A673 (cell line): ENCODE results near the gene OGFOD2. TPM values are rescaled to one million over a fixed set of nuclear protein-coding genes. Genes with fewer than 3 reads are reported as not detected.

ENCODE experiments used
- BruUV-seq: library from RNA; stranded (reverse); fragments of 400-500 nt; replicated peaks from 2 replicates; lab custom pipeline; 2021; lab: Mats Ljungman, UMichigan
- CTCF ChIA-PET: fragments of 300-600 bp; sonication (Branson Sonifier 250); formaldehyde crosslinking; loops from one replicate; lab custom pipeline; 2022; ENCODE audit warnings: antibody characterized with exemption; lab: Charles Lee
- POLR2A ChIA-PET: fragments of 300-600 bp; sonication (Branson Sonifier 250); formaldehyde crosslinking; loops from one replicate; lab custom pipeline; 2022; ENCODE audit warnings: antibody characterized with exemption; ENCODE audit not compliant: low non-redundant PET; lab: Charles Lee
- DNase-seq: peaks from one replicate; pipeline ENCODE4 v3.0.0-alpha.2; 2015; ENCODE audit warnings: low spot score
- H3K27ac ChIP-seq: fragments of 200-600 bp; sonication (generic); 2 replicates; pipeline ENCODE4 v1.5.1; 2016; ENCODE audit warnings: mixed run types, low read depth, mild to moderate bottlenecking, mixed read lengths, antibody characterized with exemption, low read length; ENCODE audit not compliant: poor library complexity, severe bottlenecking
- H3K27me3 ChIP-seq: fragments of 200-600 bp; sonication (generic); replicated peaks from 2 replicates; pipeline ENCODE4 v1.6.1; 2017; ENCODE audit warnings: mixed run types, low read depth, mild to moderate bottlenecking, mixed read lengths, antibody characterized with exemption, low read length; ENCODE audit not compliant: insufficient read depth, poor library complexity
- H3K36me3 ChIP-seq: fragments of 200-600 bp; sonication (generic); 2 replicates; pipeline ENCODE4 v1.6.1; 2016; ENCODE audit warnings: mixed run types, mild to moderate bottlenecking, mixed read lengths, antibody characterized with exemption, low read length; ENCODE audit not compliant: insufficient read depth, poor library complexity, severe bottlenecking
- H3K4me1 ChIP-seq: fragments of 200-600 bp; sonication (generic); 2 replicates; pipeline ENCODE4 v1.6.1; 2017; ENCODE audit warnings: mixed run types, mild to moderate bottlenecking, mixed read lengths, antibody characterized with exemption, low read length; ENCODE audit not compliant: insufficient read depth, poor library complexity, severe bottlenecking
- H3K4me3 ChIP-seq: fragments of 200-600 bp; sonication (generic); 2 replicates; pipeline ENCODE4 v1.5.1; 2016; ENCODE audit warnings: low read depth, mixed run types, mild to moderate bottlenecking, mixed read lengths, low read length; ENCODE audit not compliant: poor library complexity, severe bottlenecking
- H3K9me3 ChIP-seq: fragments of 200-600 bp; sonication (generic); 2 replicates; pipeline ENCODE4 v1.6.1; 2016; ENCODE audit warnings: mixed run types, low read depth, mild to moderate bottlenecking, mixed read lengths, antibody characterized with exemption, low read length; ENCODE audit not compliant: poor library complexity, severe bottlenecking
- CTCF ChIP-seq: fragments of 300-800, 200-600 bp; sonication (generic); conservative IDR thresholded peaks from 2 replicates; pipeline ENCODE4 v1.5.1; 2017; ENCODE audit warnings: low read depth, mild to moderate bottlenecking, antibody characterized with exemption, low read length, moderate library complexity, mixed read lengths
- EZH2 ChIP-seq: fragments of 200-600 bp; sonication (generic); IDR thresholded peaks from 2 replicates; pipeline ENCODE4 v1.6.1; 2017; ENCODE audit warnings: borderline replicate concordance, low read depth, mild to moderate bottlenecking, mixed read lengths, antibody characterized with exemption, low read length; ENCODE audit not compliant: poor library complexity, severe bottlenecking
- intact Hi-C: fragments of 100-400 bp; cut with micrococcal nuclease; formaldehyde crosslinking; loops from one replicate; pipeline ENCODE4 v1.10.0; 2022; ENCODE audit not compliant: unreplicated experiment
- total RNA-seq: library from RNA; stranded (reverse); gene quantifications from 2 replicates; pipeline ENCODE4 v1.2.3, GENCODE V29; 2021

OGFOD2 gene
- total RNA-seq, 1 experiment from 2014 or later: 18.2 TPM

DNA sequence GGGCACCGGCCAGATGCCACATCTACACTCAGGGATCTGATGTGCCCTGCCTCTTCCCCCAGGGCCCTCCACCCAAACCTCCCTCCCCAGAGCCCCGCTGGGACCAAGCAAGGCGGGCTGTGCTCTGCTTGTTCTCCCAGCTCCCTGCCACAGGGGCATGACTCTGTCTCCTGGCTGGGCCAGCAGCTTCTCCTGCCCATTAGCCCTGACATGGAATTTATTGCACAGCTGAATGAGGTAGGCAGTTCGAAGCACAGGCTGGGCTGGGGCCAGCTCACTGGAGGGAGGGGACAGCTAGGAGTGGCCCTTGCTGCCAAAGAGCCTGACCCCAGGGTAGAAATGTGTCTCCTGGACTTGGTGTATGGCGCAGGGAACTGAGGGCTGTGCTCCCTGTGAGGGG lies 47.8 kb downstream of the OGFOD2 start:
- Histone ChIP-seq H3K27ac (no peak overlapping the region), H3K27me3 (no peaks in the 10 kb centered on the region), H3K36me3 (no peaks in the 10 kb centered on the region), H3K4me1 (no peaks in the 10 kb centered on the region), H3K9me3 (no peaks in the 10 kb centered on the region), H3K4me3 (no peak overlapping the region)
- ChIA-PET CTCF (interaction anchor here (0.6 kb wide), 1 partner anchor 62 kb away, joined by 4 read pairs; no protein-coding TSS in a partner anchor), POLR2A (no interaction called here)
- TF ChIP-seq EZH2: no peak
- TF ChIP-seq CTCF: no peak
- no peak for DNase-seq
- BruUV-seq: no TSS peak
- intact Hi-C loops: no loop called here

- ChIA-PET CTCF (no interaction called here), POLR2A (no interaction called here)
- no TSS peak for BruUV-seq
- no peak for DNase-seq
- intact Hi-C loops: no loop called here
- Histone ChIP-seq H3K27ac (no peak overlapping the region), H3K4me1 (no peaks in the 10 kb centered on the region), H3K36me3 (no peaks in the 10 kb centered on the region), H3K9me3 (no peaks in the 10 kb centered on the region), H3K4me3 (no peak overlapping the region), H3K27me3 (no peaks in the 10 kb centered on the region)
- TF ChIP-seq CTCF (no peak), EZH2 (no peak)
These were observed 49.9 kb downstream of the OGFOD2 start for GRCh38 chr12:123024819-123025391.

DNA sequence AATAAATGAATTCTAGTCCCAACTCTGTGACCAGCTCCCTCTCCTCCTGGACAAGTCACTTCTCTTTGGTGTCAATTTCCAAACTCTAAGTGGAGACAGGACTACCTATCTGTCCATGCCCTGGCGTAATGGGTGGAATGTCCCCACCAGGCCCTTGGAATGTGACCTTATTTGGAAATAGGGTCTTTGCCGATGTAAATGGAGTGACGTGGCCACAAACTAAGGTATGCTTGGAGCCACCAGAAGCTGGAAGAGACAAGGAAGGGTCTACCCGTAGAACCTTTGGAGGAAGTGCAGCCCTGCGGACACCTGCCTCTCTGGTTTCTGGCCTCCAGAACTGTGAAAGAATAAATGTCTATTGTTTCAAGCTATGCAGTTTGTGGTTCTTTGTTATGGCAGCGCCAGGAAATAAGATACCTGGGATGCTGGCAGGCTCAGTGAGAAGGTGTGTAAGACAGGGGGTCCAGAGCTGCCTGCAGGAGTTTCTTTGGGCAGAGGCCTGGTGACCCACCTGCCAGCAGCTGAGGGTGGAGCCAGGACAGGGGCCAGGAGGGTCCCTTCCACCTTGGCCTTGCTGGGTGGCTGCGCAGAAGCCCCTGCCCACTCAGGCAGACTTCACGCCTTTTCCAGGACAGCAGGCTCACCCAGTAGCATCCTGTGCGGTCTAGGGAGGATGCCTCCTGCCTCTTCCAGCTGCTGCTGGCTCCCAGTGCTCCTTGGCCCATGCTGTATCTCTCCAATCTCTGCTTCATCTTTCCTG lies 51.2 kb downstream of the OGFOD2 start:
- no TSS peak for BruUV-seq
- Histone ChIP-seq H3K27me3 (no peaks in the 10 kb centered on the region), H3K4me1 (no peaks in the 10 kb centered on the region), H3K27ac (no peak overlapping the region), H3K4me3 (no peak overlapping the region), H3K36me3 (no peaks in the 10 kb centered on the region), H3K9me3 (no peaks in the 10 kb centered on the region)
- POLR2A ChIA-PET: no interaction called here
- CTCF ChIA-PET: no interaction called here
- TF ChIP-seq EZH2: no peak
- no peak for TF ChIP-seq CTCF
- no peak for DNase-seq
- intact Hi-C loops: no loop called here
